ENCODE data around the gene GRXCR1.

DNA sequence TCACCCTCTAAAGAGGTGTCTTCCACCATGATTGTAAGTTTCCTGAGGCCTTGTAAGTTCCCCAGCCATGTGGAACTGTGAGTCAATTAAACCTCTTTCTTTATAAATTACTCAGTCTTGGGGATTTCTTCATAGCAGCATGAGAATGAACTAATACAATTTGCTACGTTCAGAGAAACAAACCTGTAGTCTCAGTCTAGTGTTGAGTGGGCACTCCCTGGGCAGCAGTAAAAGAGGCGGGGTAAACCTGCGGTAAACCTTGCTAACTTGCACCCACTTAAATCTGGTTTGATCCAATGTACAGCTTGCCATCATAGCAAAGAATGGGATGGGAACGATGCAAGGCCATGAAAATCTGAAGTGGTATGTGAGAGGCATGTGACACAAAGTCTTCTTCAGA, 22.4 kb downstream of the GRXCR1 start:
- TF ChIP-seq, protein P1, sequence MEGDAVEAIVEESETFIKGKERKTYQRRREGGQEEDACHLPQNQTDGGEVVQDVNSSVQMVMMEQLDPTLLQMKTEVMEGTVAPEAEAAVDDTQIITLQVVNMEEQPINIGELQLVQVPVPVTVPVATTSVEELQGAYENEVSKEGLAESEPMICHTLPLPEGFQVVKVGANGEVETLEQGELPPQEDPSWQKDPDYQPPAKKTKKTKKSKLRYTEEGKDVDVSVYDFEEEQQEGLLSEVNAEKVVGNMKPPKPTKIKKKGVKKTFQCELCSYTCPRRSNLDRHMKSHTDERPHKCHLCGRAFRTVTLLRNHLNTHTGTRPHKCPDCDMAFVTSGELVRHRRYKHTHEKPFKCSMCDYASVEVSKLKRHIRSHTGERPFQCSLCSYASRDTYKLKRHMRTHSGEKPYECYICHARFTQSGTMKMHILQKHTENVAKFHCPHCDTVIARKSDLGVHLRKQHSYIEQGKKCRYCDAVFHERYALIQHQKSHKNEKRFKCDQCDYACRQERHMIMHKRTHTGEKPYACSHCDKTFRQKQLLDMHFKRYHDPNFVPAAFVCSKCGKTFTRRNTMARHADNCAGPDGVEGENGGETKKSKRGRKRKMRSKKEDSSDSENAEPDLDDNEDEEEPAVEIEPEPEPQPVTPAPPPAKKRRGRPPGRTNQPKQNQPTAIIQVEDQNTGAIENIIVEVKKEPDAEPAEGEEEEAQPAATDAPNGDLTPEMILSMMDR (conservative IDR thresholded peaks at IDR 0.05; ENCODE audit: low read length) = no peak
- no peak for TF ChIP-seq EZH2phosphoT487 (IDR thresholded peaks at IDR 0.05; ENCODE audit: borderline replicate concordance)

Measured in Loucy (cell line).